GM19238 (cell line): Measurements from ENCODE around the gene DNAJA2.

Source experiments
- DNase-seq: peaks from one replicate; pipeline ENCODE4 v3.0.0; 2011; ENCODE audit warnings: low spot score; ENCODE audit not compliant: insufficient read length

DNAJA2 gene

GRCh38 chr16:46928811-46929210 lies 44.7 kb downstream of the DNAJA2 start:
- no peak for DNase-seq

DNA sequence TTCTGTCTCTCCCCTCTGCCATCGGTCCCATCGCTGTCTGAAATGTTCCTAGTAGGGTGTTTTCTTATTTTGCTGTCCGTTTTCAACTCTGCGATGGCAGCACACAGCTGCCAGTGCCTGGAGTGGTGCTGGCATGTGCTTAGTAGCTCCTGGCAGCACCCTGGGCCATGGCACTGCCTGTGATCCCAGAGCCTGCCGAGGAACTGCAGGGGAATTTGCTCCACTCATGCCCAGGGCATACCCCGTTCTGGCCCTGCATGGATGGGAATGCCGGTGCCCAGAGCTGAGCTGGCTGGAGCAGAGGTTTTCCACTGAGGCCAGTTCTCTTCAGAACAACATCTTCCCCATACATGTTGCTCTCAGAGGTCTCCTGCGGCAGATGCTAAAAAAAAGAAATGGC lies 46.2 kb downstream of the DNAJA2 start:
- DNase-seq: no peak

- DNase-seq: no peak
Measured at GRCh38 chr16:46926470-46927225, 46.8 kb downstream of the DNAJA2 start.

- no peak for DNase-seq
Measured at GRCh38 chr16:46924402-46924801, 49.1 kb downstream of the DNAJA2 start.

- DNase-seq: no peak
Measured at GRCh38 chr16:46923513-46924295, 49.8 kb downstream of the DNAJA2 start.

GRCh38 chr16:46922239-46922638 lies 51.2 kb downstream of the DNAJA2 start:
- DNase-seq: no peak

GRCh38 chr16:46920402-46921068 lies 52.9 kb downstream of the DNAJA2 start:
- no peak for DNase-seq

GRCh38 chr16:46918905-46919792 lies 54.3 kb downstream of the DNAJA2 start:
- peak; percentile 76 for DNase-seq

DNA sequence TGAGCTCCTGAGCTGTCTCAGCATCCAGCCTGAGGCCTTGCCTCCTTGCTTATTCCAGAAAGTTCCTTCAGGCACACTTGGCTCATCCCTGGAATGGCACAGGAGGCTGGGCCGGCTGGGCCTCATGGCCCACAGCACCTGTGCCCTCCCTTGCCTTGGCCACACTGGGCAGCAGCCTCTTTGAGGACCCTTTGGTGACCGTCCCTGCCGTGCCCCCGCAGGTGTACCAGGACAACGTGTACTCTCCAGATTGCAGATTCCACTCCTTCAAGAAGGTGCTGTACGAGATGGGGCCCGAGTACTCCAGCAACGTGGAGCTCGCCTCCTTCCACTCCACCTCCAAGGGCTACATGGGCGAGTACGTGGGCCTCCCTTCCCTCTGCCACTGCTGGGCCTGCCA lies 55.1 kb downstream of the DNAJA2 start:
- no peak for DNase-seq

GRCh38 chr16:46916980-46917379 lies 56.5 kb downstream of the DNAJA2 start:
- no peak for DNase-seq

DNA sequence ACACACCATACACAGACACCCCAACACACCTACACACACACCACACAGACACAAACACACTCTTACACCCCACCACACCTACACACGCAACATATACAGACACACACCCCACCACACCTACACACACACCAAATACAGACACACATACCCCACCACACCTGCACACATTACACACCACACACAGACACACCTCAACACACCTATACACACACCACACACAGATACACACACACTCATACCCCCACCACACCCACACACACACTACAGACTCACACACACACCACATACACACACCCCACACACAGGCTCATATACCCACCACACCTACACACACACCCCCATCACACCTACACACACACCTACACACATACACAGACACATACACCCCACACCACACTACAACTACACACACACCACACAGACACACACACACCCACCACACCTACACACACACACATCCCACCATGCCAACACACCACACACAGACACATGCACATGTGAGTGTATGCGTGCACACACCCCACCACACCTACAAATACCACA lies 57.9 kb downstream of the DNAJA2 start:
- no peak for DNase-seq

- no peak for DNase-seq
Measured at GRCh38 chr16:46914556-46915201, 58.8 kb downstream of the DNAJA2 start.

DNA sequence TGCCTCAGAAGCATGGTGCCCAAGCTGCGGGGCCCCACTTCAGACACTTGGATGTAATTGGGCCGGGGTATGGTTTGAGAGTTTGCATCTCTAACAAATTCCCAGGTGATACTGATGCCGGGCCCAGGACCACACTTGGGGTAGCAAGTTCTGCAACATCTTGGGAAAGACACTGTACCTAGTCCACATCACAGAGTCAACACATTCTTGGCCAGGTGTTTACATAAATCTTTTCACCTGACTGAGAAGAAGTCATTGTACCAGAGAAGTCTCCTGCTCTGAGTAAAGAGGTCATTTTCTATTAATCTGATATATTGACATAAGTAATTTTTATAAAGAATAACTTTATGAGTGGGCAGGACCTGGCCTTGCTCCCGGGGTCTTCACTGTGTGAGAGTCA lies 61.8 kb downstream of the DNAJA2 start:
- DNase-seq: no peak

DNA sequence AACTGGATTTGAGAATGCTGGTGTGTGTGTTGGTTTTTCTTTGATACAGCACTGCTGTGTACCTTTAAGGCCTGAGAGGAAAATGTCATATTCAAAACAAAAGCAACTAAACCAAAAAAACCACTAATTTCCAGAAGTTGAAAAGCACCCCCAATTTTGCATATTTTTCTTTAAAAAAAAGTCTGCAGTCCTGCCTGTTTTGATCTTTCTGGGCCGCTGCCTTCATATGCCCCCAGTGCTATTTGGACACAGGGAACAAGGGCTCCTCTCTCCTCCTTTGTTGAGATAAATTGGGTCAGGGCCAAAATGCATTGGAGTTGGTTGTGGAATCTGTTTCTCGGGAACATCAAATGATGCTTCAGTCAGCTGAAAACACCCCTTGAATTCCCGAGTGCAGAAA lies 62.4 kb downstream of the DNAJA2 start:
- DNase-seq: peak; percentile 53

GRCh38 chr16:46908540-46909372 lies 64.7 kb downstream of the DNAJA2 start:
- DNase-seq: peak; percentile 59

DNA sequence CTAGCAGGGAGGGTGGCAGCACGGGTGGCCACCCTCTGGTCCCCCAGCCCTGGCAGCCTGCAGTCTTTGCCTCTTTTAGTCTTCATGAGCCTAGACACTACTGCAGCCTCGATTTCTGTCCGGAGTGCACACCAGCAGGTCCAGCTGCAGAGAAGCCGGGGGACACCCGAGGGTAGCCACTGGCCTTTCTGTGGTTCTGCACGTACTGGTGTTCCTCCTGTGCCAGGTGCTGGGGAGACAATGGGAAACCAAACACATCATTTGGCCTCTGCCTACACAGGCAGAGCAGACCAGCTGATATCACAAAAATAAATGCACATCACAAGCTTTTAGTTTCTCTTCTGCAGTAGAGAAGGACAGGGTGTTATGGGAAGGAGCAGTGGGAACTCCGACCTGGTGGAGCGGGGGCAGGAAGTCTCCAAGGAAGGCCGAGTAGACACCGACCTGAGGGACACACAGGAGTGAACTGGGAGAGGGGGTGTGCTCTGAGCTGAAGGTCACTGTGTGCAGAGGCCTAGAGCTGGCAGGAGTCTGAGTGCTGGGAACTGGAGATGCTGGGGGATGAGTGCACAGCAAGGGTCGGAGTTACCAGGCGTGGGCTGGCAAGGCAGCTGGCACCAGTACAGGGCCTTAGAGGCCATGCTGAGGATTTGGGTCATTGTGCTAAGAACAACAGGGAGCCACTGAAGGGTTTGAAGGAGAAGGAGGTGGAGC lies 66.3 kb downstream of the DNAJA2 start:
- DNase-seq: no peak

- no peak for DNase-seq
Measured at GRCh38 chr16:46906360-46907060, 67.0 kb downstream of the DNAJA2 start.
